Activated CD4-positive, alpha-beta memory T cell treated with anti-CD3 and anti-CD28 coated beads for 36 hours (primary cell): ENCODE results near the gene TCL1B. TPM values are rescaled to one million over a fixed set of nuclear protein-coding genes. Genes with fewer than 3 reads are reported as not detected.
"Not testable (repeated sequence)": the region's sequence is repeated elsewhere in the genome, so short reads cannot be mapped to it uniquely, and the experiment has no call there.

ENCODE experiments used
- CTCF ChIA-PET: fragments of 350-600 bp; sonication (Branson Sonifier 250); formaldehyde crosslinking; loops from one replicate; lab custom pipeline; 2021; ENCODE audit warnings: antibody characterized with exemption, inconsistent platforms; lab: Charles Lee
- POLR2A ChIA-PET: fragments of 350-600 bp; sonication (Branson Sonifier 250); formaldehyde crosslinking; loops from one replicate; lab custom pipeline; 2021; ENCODE audit warnings: antibody characterized with exemption; lab: Charles Lee
- DNase-seq: peaks from one replicate; pipeline ENCODE4 v3.0.0-alpha.2; 2020
- H3K27ac Mint-ChIP-seq: one replicate; pipeline ENCODE4 v1.8.0; 2021; ENCODE audit warnings: mixed read lengths
- H3K27me3 Mint-ChIP-seq: one replicate; pipeline ENCODE4 v1.8.0; 2021; ENCODE audit warnings: mixed read lengths
- H3K36me3 Mint-ChIP-seq: one replicate; pipeline ENCODE4 v1.8.0; 2021; ENCODE audit warnings: mixed read lengths
- H3K4me1 Mint-ChIP-seq: one replicate; pipeline ENCODE4 v1.8.0; 2021; ENCODE audit warnings: low read depth, mixed read lengths
- H3K4me3 Mint-ChIP-seq: one replicate; pipeline ENCODE4 v1.8.0; 2021; ENCODE audit warnings: mild to moderate bottlenecking, mixed read lengths
- H3K9me3 Mint-ChIP-seq: one replicate; pipeline ENCODE4 v1.8.0; 2021; ENCODE audit warnings: mixed read lengths
- intact Hi-C: fragments of 100-400 bp; cut with micrococcal nuclease; formaldehyde crosslinking; loops from one replicate; pipeline ENCODE4 v1.15.1; 2023
- total RNA-seq, 2 experiments: library from RNA; stranded (reverse); gene quantifications; one replicate each; pipeline ENCODE4 v1.2.3, GENCODE V29; 2021

Gene TCL1B
- total RNA-seq, 2 experiments from 2014 or later: not detected

- DNase-seq: no peak
- no peaks in the 10 kb centered on the region for H3K9me3 Mint-ChIP-seq
- CTCF ChIA-PET: no interaction called here
- intact Hi-C loops: no loop called here
- peaks cover 3% of the 10 kb centered on the region for H3K4me1 Mint-ChIP-seq
- H3K36me3 Mint-ChIP-seq: no peaks in the 10 kb centered on the region
- H3K27me3 Mint-ChIP-seq: peaks cover 13% of the 10 kb centered on the region
- H3K4me3 Mint-ChIP-seq: no peak overlapping the region
- H3K27ac Mint-ChIP-seq: no peak overlapping the region
- POLR2A ChIA-PET: no interaction called here
Measured at GRCh38 chr14:95659293-95659989, 26.8 kb upstream of the TCL1B start.

- Mint-ChIP-seq H3K9me3 (no peaks in the 10 kb centered on the region), H3K27ac (no peak overlapping the region)
- POLR2A ChIA-PET: interaction anchor here (0.9 kb wide), 1 partner anchor 14 kb away, joined by 3 read pairs; no protein-coding TSS in a partner anchor
Measured at GRCh38 chr14:95659990-95660385, 26.2 kb upstream of the TCL1B start.

GRCh38 chr14:95660651-95661515 lies 25.3 kb upstream of the TCL1B start:
- ChIA-PET POLR2A (interaction anchor here (0.9 kb wide), 1 partner anchor 15 kb away, joined by 3 read pairs; no protein-coding TSS in a partner anchor), CTCF (no interaction called here)
- Mint-ChIP-seq H3K27me3 (peaks cover 13% of the 10 kb centered on the region), H3K9me3 (no peaks in the 10 kb centered on the region), H3K4me1 (peaks cover 3% of the 10 kb centered on the region), H3K4me3 (no peak overlapping the region), H3K27ac (no peak overlapping the region), H3K36me3 (no peaks in the 10 kb centered on the region)
- intact Hi-C loops: no loop called here
- DNase-seq: no peak

More at GRCh38 chr14:95659990-95660385, 26.2 kb upstream of the TCL1B start:
- Mint-ChIP-seq H3K4me1 (peaks cover 3% of the 10 kb centered on the region), H3K36me3 (no peaks in the 10 kb centered on the region), H3K4me3 (no peak overlapping the region), H3K27me3 (peaks cover 13% of the 10 kb centered on the region)
- intact Hi-C loops: no loop called here
- DNase-seq: no peak
- CTCF ChIA-PET: no interaction called here

- no peak for DNase-seq
- Mint-ChIP-seq H3K27ac (no peak overlapping the region), H3K9me3 (no peaks in the 10 kb centered on the region), H3K27me3 (peaks cover 13% of the 10 kb centered on the region), H3K4me1 (peaks cover 3% of the 10 kb centered on the region), H3K4me3 (no peak overlapping the region), H3K36me3 (no peaks in the 10 kb centered on the region)
- intact Hi-C loops: no loop called here
- POLR2A ChIA-PET: no interaction called here
- CTCF ChIA-PET: no interaction called here
Measured at GRCh38 chr14:95662376-95663186, 23.6 kb upstream of the TCL1B start.

GRCh38 chr14:95663226-95663797 lies 22.9 kb upstream of the TCL1B start:
- intact Hi-C loops: no loop called here
- Mint-ChIP-seq H3K27me3 (peaks cover 13% of the 10 kb centered on the region), H3K4me3 (no peak overlapping the region), H3K36me3 (no peaks in the 10 kb centered on the region), H3K27ac (no peak overlapping the region), H3K9me3 (no peaks in the 10 kb centered on the region), H3K4me1 (peaks cover 3% of the 10 kb centered on the region)
- no peak for DNase-seq
- ChIA-PET POLR2A (no interaction called here), CTCF (no interaction called here)

- intact Hi-C loops: no loop called here
- CTCF ChIA-PET: no interaction called here
- no peak for DNase-seq
Measured at GRCh38 chr14:95664066-95664465, 22.2 kb upstream of the TCL1B start.

GRCh38 chr14:95664546-95664945 lies 21.7 kb upstream of the TCL1B start:
- no peak for DNase-seq
- intact Hi-C loops: no loop called here
- ChIA-PET POLR2A (no interaction called here), CTCF (no interaction called here)
- Mint-ChIP-seq H3K27me3 (peaks cover 9% of the 10 kb centered on the region), H3K36me3 (no peaks in the 10 kb centered on the region), H3K4me1 (peaks cover 3% of the 10 kb centered on the region), H3K27ac (no peak overlapping the region), H3K9me3 (no peaks in the 10 kb centered on the region), H3K4me3 (no peak overlapping the region)

More at GRCh38 chr14:95664066-95664465, 22.2 kb upstream of the TCL1B start:
- peaks cover 3% of the 10 kb centered on the region for H3K4me1 Mint-ChIP-seq
- no peaks in the 10 kb centered on the region for H3K36me3 Mint-ChIP-seq
- H3K27me3 Mint-ChIP-seq: peaks cover 9% of the 10 kb centered on the region
- H3K9me3 Mint-ChIP-seq: no peaks in the 10 kb centered on the region
- POLR2A ChIA-PET: no interaction called here
- H3K4me3 Mint-ChIP-seq: no peak overlapping the region
- no peak overlapping the region for H3K27ac Mint-ChIP-seq

- H3K9me3 Mint-ChIP-seq, H3K4me1 Mint-ChIP-seq: not testable (repeated sequence)
- CTCF ChIA-PET: interaction anchor here (1.0 kb wide), 1 partner anchor 105 kb away, joined by 3 read pairs; no protein-coding TSS in a partner anchor
Measured at GRCh38 chr14:95665530-95665929, 20.7 kb upstream of the TCL1B start.

GRCh38 chr14:95666450-95666849 lies 19.8 kb upstream of the TCL1B start:
- H3K36me3 Mint-ChIP-seq: no peaks in the 10 kb centered on the region
- no peak for DNase-seq
- no peaks in the 10 kb centered on the region for H3K9me3 Mint-ChIP-seq
- peaks cover 3% of the 10 kb centered on the region for H3K4me1 Mint-ChIP-seq
- no peak overlapping the region for H3K27ac Mint-ChIP-seq
- no peak overlapping the region for H3K4me3 Mint-ChIP-seq
- intact Hi-C loops: no loop called here
- CTCF ChIA-PET: interaction anchor here (1.0 kb wide), 1 partner anchor 106 kb away, joined by 3 read pairs; no protein-coding TSS in a partner anchor
- H3K27me3 Mint-ChIP-seq: peaks cover 5% of the 10 kb centered on the region
- POLR2A ChIA-PET: no interaction called here

More at GRCh38 chr14:95665530-95665929, 20.7 kb upstream of the TCL1B start:
- H3K36me3 Mint-ChIP-seq, DNase-seq, H3K27me3 Mint-ChIP-seq, intact Hi-C loops, H3K4me3 Mint-ChIP-seq, H3K27ac Mint-ChIP-seq, POLR2A ChIA-PET: not testable (repeated sequence)

GRCh38 chr14:95667249-95667693 lies 19.0 kb upstream of the TCL1B start:
- intact Hi-C loops: no loop called here
- no peak for DNase-seq
- ChIA-PET POLR2A (no interaction called here), CTCF (no interaction called here)
- Mint-ChIP-seq H3K27ac (no peak overlapping the region), H3K9me3 (no peaks in the 10 kb centered on the region), H3K4me3 (no peak overlapping the region), H3K27me3 (peaks cover 5% of the 10 kb centered on the region), H3K4me1 (peaks cover 3% of the 10 kb centered on the region), H3K36me3 (no peaks in the 10 kb centered on the region)

GRCh38 chr14:95668235-95668772 lies 17.9 kb upstream of the TCL1B start:
- intact Hi-C loops: no loop called here
- ChIA-PET POLR2A (no interaction called here), CTCF (no interaction called here)
- Mint-ChIP-seq H3K36me3 (no peaks in the 10 kb centered on the region), H3K4me3 (no peak overlapping the region), H3K9me3 (no peaks in the 10 kb centered on the region), H3K27ac (no peak overlapping the region), H3K27me3 (peaks cover 5% of the 10 kb centered on the region), H3K4me1 (no peaks in the 10 kb centered on the region)
- DNase-seq: no peak
